Activated CD4-positive, alpha-beta T cell treated with anti-CD3 and anti-CD28 coated beads, Interleukin-10, Interleukin-2, amounts not matched to agents 100 ng/mL and 50 ng/mL, durations not matched to agents 16 hours and 8 hours (primary cell): ENCODE results near the gene RASD2.

Source experiments
- DNase-seq: peaks from one replicate; pipeline ENCODE4 v3.0.0-alpha.2; 2020

The RASD2 gene

GRCh38 chr22:35561796-35562526, 21.3 kb downstream of the RASD2 start:
- peak; percentile 20 for DNase-seq

- no peak for DNase-seq
These were observed 22.6 kb downstream of the RASD2 start for GRCh38 chr22:35563211-35563610.

GRCh38 chr22:35564975-35565867, 24.6 kb downstream of the RASD2 start:
- DNase-seq: no peak

- no peak for DNase-seq
These were observed 26.9 kb downstream of the RASD2 start for GRCh38 chr22:35567351-35568141.

- no peak for DNase-seq
These were observed 28.4 kb downstream of the RASD2 start for GRCh38 chr22:35568751-35569739.

- no peak for DNase-seq
These were observed 29.3 kb downstream of the RASD2 start for GRCh38 chr22:35569916-35570315.

- DNase-seq: no peak
These were observed 30.1 kb downstream of the RASD2 start for GRCh38 chr22:35570686-35571194.

- no peak for DNase-seq
These were observed 31.9 kb downstream of the RASD2 start for GRCh38 chr22:35572556-35572955.

GRCh38 chr22:35575116-35575748, 34.6 kb downstream of the RASD2 start:
- DNase-seq: no peak

GRCh38 chr22:35576671-35577070, 36.0 kb downstream of the RASD2 start:
- no peak for DNase-seq

GRCh38 chr22:35577799-35578659, 37.4 kb downstream of the RASD2 start:
- DNase-seq: no peak

GRCh38 chr22:35578836-35579575, 38.4 kb downstream of the RASD2 start:
- DNase-seq: no peak

GRCh38 chr22:35580351-35581022, 39.9 kb downstream of the RASD2 start:
- DNase-seq: no peak

- DNase-seq: no peak
These were observed 40.4 kb downstream of the RASD2 start for GRCh38 chr22:35581023-35581413.

- DNase-seq: no peak
These were observed 41.7 kb downstream of the RASD2 start for GRCh38 chr22:35582218-35582860.

- peak; percentile 58 for DNase-seq
These were observed 42.4 kb downstream of the RASD2 start for GRCh38 chr22:35582861-35583670.

GRCh38 chr22:35586771-35587170, 46.1 kb downstream of the RASD2 start:
- DNase-seq: no peak
